HCT116 (cell line): ENCODE data around the gene SYCP3.

Experiments
- CTCF ChIP-seq, 3 experiments: fragments of 200-600 bp in 1 of 3; sonication (generic) in 1 of 3; IDR thresholded peaks in 2 of 3; conservative IDR thresholded peaks in 1 of 3; 2 replicates each; pipeline ENCODE4 v1.5.1; 2012 to 2017; ENCODE audit warnings: low read depth in 2 of 3, low read length in 2 of 3, antibody characterized with exemption in 1 of 3, borderline replicate concordance in 1 of 3, control low read depth in 1 of 3, mild to moderate bottlenecking in 1 of 3, mixed read lengths in 1 of 3, mixed run types in 1 of 3, moderate library complexity in 1 of 3; ENCODE audit not compliant: insufficient read depth in 1 of 3
- ELF1 ChIP-seq: IDR thresholded peaks from 2 replicates; pipeline ENCODE4 v1.6.1; 2012; ENCODE audit warnings: low read depth, borderline replicate concordance
- EZH2 ChIP-seq: fragments of 200-600 bp; sonication (generic); IDR thresholded peaks from 2 replicates; pipeline ENCODE4 v1.6.1; 2017; ENCODE audit warnings: antibody characterized with exemption, mixed run types
- MAX ChIP-seq: IDR thresholded peaks from 2 replicates; pipeline ENCODE4 v1.6.1; 2012
- POLR2A ChIP-seq: IDR thresholded peaks from 2 replicates; pipeline ENCODE4 v1.7.0; 2011; ENCODE audit warnings: borderline replicate concordance; ENCODE audit not compliant: insufficient read depth, insufficient read length; ENCODE audit errors: extremely low read depth
- POLR2AphosphoS5 ChIP-seq: IDR thresholded peaks from 2 replicates; pipeline ENCODE4 v1.6.1; 2011; ENCODE audit warnings: mild to moderate bottlenecking, low read depth, low read length, moderate library complexity
- YY1 ChIP-seq: IDR thresholded peaks from 2 replicates; pipeline ENCODE4 v1.6.1; 2011; ENCODE audit warnings: low read length, low read depth, moderate library complexity, mild to moderate bottlenecking; ENCODE audit not compliant: insufficient replicate concordance; ENCODE audit errors: extremely low read depth

GRCh38 chr12:101743242-101743641 lies 4.0 kb upstream of the SYCP3 start:
- TF ChIP-seq MAX (no peak), POLR2AphosphoS5 (no peak), CTCF (IDR thresholded peaks at IDR 0.05 in 2 of 3, conservative IDR thresholded peaks at IDR 0.05 in 1 of 3; ENCODE audit: borderline replicate concordance in 1 of 3, insufficient read depth in 1 of 3, low read depth in 2 of 3, low read length in 2 of 3) (no peak), ELF1 (no peak), YY1 (no peak), POLR2A (no peak), EZH2 (no peak)
